ENCODE measurements around the gene PLCZ1.

Gene PLCZ1

DNA sequence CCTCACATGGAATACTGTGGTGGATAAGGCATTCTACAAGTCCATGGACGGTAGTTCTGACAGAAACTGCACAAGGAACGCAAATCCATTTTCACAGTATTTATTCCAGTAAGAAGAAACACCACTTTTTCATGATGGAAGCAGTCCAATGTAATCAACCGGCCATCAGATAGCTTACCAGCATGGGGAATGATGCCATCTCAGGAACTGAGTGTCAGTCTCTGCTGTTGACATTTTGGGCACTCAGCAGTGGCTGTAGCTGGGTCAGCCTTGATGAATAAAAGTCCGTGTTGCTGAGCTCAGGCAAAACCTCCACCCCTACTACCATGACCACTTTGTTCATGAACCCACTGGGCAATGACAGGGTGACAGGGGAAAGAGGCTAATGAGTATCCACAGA, 103.4 kb downstream of the PLCZ1 start:
- no peak for DNase-seq (ENCODE audit: low read depth in 3 of 3, low spot score in 1 of 3)
